ENCODE results near the gene KLHL24.

Gene KLHL24

GRCh38 chr3:183733553-183733952 lies 98.1 kb downstream of the KLHL24 start:
- TF ChIP-seq CTCF (IDR thresholded peaks at IDR 0.05; ENCODE audit: control insufficient read depth, extremely low read depth, insufficient read depth): no peak
- no peak for DNase-seq (ENCODE audit: low read depth)
- H3K4me3 ChIP-seq (ENCODE audit: low read depth, low read length): no peak overlapping the region
